OCI-M1 (cell line): ENCODE measurements around the gene GJB2.

ENCODE experiments used
- DNase-seq: peaks from one replicate; lab custom pipeline; 2025; lab: John Stamatoyannopoulos, UW

Gene GJB2

GRCh38 chr13:20141238-20142022, 51.3 kb downstream of the GJB2 start:
- no peak for DNase-seq

DNA sequence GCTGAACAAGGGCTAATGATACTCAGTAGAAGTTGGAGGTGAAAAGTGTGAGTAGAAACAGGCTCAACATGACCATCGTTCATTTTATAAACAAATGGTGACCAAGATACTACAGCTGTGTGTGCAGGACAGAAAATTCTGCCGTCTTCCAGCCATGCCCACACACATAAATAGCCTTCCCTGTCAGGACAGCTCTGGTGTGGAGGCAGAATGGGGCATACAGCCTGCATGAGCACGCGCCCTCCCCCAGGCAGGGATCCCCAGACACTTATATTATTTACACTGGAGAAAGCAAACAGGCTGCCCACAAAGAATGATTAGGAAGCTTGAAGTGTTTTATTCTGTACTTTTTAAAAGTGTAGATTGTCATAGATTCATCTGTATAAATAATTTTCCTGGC, 52.3 kb downstream of the GJB2 start:
- no peak for DNase-seq

DNA sequence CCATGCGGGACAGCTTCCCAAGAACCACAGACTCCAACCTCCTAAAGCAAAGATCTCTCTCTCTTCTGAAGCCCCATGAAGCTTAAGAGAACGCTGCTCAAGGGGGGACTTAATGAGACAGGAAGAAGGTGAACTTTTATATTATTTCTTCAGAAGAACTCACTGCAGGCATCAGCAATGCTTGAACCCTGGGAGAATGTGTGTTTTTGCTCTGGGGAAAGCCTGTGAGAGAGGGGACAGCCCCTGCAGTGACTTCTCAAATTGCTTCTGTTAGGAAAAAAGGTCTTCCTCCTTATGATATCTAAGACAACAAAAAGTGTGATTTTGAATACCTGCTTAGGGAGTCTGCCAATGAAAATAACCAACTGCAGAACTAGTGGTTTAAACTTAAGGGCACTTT, 54.9 kb downstream of the GJB2 start:
- DNase-seq, result no peak
